CD4-positive, alpha-beta T cell treated with Interleukin-2 at 100 ng/mL for 4 hours (primary cell): ENCODE results near the gene PAPSS2.
"Not testable (repeated sequence)": the region's sequence is repeated elsewhere in the genome, so short reads cannot be mapped to it uniquely, and the experiment has no call there.

Source experiments
- DNase-seq: peaks from one replicate; pipeline ENCODE4 v3.0.0-alpha.2; 2020; ENCODE audit warnings: low spot score

PAPSS2 gene

DNA sequence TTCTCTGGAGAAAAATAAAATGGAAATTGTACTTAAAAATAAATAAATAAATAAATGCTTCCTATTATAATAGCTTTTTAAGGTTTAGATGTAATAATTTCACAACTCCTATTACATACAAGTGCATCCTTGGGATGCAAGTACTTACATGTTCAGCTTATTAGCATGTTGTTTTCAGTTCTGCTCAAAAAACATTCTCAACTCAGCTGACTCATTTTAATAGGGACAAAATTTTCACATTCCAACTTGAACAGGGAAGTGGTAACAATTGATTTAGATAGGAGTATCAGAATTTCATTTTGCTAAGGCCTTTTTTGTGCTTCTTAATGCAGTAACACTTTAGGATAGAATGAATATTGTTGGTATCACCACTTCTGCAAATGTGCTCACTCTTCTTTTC, 16.7 kb upstream of the PAPSS2 start:
- no peak for DNase-seq

DNA sequence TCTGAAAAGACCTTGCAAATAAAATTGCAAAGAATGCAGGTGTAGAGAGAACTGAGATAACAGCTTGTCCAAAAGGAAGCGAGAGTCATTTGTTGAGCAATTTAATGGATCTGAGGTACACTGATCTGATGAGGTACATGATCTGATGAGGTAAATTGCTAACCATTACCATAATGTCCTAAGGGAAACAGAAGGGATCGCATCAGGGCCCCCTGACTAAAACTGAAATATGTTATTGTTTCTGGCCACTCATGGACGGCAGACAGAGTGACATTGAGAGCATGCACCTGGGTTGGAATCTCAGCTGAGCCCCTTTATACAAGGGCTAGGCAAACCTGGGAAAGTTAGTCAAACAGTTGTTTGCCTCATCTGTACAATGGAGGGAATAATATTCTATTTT, 15.8 kb upstream of the PAPSS2 start:
- DNase-seq: no peak

DNA sequence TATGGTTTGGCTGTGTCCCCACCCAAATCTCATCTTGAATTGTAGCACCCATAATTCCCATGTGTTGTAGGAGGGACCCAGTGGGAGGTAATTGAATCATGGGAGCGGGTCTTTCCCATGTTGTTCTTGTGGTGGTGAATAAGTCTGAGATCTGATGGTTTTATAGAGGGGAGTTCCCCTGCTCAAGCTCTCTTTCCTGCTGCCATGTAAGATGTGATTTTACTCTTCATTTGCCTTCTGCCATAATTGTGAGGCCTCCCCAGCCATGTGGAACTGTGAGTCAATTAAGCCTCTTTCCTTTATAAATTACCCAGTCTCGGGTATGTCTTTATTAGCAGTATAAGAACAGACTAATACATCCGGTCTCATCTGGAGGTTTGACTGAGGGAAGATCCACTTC, 15.2 kb upstream of the PAPSS2 start:
- not testable (repeated sequence) for DNase-seq

DNA sequence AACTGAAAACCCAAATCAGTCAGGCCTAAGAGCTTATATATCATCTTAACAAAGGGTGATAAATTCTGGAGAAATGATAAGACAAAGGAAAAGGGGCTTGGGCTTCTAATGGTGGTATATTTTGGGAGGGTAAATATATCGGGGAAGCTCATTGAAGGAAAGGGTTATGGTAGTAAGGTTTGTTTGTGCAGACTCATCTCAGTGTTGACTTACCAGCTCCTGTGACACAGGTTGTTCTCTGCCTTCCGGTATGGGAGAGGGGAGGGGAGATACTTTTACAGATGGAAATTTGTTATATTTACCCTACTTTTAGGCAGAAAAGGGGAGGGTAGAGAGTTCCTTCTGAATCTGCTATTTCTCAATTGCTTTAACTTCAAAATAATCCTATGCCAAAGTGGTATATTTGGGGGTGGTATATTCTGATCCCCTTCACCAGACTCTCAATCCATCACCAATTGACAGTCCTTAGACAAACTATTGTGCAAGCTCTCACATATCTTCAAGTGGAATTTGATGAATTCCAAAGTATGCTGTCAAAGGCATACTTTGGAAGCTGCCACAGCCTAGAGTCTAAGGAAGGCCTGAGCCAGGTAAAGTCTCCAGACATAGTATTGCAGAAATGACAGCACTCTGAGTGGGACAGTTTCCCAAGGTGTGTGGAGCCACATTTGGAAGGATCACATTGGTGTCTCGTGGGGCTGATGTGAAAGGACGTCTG, 13.3 kb upstream of the PAPSS2 start:
- no peak for DNase-seq

DNA sequence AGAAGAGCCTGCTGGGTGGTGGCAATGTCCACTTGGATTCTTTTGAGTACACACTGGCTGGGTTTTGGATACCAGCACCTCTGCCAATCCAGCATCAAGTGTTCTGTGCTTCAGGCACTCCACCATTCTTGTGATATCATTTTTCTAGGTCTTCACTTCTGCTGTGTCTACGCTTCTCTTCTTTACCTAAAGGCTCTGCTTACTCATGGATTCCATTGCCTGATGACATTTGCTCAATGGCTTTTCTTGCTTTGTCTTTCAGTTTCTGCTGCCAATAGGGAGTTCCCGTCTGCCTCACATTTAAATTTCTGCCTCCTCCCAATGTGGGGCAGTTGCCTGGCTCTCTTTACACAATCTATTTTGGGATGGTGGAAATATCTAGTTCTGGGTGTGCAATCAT, 12.7 kb upstream of the PAPSS2 start:
- DNase-seq: no peak

DNA sequence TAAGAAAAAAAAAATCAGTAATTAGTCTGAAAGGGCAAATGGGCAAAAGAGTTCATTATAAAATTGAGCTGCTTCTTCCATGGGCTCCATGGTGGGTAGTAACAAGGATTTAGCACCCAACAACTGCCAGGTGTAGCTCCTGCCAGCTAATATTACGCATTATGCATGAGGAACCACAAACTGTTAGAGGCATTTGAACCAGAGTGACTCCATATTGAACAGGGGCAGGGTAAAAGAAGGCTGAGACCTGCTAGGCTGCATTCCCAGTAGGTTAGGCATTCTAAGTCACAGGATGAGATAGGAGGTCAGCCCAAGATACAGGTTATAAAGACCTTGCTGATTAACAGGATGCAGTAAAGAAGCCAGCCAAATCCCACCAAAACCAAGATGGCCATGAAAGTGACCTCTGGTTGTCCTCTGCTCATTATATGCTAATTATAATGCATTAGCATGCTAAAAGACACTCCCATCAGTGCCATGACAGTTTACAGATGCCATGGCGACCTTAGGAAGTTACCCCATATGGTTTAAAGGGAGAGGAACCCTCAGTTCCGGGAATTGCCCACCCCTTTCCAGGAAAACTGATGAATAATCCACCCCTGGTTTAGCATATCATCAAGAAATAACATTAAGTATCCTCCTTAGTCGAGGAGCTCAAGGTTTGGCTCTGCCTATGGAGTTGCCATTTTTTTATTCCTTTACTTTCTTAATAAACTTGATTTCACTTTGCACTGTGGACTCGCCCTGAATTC, 8.7 kb upstream of the PAPSS2 start:
- no peak for DNase-seq

DNA sequence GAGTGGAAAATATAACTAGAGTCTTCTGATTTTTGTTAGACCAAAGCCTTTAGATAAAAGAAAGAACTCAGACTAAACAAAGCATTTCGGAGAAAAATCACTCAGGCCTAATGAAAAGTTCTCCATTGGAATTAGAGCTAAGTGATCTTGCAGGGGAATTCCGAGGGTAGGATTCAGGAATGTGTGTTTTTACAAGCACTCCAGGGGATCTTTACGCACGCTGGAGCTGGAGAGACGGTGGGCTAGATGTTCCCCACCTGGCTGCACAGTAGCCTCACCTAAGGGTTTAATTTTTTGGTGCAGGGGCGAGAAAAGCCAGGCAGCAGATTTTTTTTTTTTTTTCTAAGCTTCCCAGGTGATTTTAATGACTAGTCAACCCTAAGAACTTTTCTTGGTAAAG, 7.9 kb upstream of the PAPSS2 start:
- no peak for DNase-seq

DNA sequence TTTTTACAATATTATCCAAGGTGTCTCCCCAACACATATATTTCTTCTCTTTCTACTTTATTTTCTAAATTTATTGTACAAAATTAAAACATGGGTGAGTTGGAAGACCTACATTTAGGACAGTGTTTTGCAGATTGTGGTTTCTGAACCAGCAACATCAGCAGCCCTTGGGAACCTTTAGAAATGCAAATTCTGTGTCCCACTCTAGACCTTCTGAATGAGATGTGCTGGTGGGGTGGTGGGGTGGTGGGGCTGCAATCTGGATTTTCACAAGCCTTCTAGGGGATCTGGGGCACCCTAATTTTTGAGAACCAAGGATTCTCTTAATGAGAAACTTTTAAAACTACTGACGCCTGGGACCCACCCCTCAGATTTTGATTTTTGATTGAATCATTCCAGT, 7.4 kb upstream of the PAPSS2 start:
- no peak for DNase-seq

DNA sequence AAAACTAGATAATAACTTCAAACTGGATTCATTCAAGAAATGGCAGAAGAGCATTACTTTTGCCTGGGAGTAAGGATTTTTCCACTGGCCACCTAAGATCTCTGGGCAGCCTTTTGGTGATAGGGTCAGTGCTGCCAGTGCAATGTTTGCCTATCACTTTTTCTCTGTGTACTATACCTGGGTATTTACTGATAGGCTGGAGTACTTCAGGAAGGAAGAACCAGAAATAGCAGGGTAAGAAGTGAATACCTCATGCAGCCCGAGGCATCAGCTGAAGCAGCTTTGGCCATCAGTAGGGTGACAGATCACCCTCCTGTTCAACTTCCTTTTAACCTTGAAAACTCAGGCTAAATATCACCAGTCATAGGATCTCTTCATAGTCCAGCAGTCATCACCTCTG, 5.5 kb upstream of the PAPSS2 start:
- DNase-seq: no peak

DNA sequence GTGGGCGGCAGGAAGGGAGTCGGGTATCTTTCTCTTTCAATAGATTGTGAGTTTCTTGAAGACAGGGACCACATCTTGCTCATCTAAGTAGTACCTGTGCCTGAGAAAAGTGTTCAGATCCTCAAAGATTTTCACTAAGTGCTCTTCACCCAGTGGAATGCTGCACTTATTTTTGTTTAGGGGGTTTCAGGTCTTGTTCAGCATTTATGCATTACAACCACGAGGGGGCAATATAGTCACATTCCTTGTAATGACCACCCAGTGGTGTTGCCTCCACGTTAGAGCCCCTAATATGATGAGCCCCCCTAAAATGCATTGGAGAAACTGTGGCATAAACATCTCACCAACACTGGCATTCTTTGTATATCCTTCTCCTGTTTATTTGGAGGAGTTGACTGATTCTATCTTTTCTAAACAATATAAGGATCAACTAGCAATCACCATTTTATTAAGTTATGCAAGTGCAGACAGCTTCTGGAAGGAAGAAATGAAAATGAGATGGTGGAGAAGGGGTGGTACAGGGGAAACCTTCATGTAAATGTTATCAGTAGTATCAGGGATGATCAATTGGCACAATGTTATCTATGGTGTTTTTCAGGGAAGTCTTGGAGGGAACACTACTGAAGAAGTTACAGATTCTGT, 3.1 kb upstream of the PAPSS2 start:
- DNase-seq: peak; percentile 51

DNA sequence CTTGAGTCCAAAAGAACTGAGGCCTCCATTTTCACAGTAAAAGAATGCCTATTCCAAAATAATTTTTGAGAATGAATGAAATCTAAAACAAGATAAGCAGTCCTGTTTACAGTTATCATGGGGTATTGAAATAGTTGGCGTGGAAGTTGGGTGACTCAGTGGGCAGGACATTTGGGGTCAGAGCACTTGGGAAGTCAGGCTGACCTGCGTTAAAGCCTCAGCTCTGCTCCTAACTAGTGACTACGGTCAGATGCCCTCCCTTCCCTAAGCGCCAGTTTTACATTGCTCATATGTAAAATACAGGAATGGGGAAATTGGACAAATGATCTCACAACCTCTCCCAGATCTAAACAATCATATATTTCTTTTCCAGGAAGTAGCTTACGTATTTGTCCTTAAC, 2.3 kb upstream of the PAPSS2 start:
- peak; percentile 1 for DNase-seq

DNA sequence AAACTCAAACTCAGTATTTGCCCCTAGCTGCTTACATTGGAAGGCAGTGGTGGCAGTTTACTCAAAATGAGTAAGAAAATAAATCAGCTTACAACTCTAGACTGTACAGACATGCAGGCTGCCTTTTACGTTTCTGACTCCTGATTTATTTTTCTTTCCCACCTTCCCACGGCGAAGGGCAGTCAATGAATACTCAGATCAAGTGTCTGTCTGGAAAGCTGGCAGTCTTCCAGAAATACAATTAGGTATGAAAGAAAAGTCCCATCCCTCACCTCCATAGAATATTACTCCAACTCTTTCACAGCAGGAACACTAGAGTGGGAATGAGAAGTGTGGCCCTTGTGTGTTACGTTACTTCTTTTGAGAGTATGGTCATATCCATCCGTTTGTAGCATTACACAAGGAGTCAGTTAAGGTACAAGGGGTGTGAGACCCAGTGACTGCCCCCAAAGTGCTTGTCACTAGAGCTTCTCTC, 1.3 kb upstream of the PAPSS2 start:
- DNase-seq: no peak

DNA sequence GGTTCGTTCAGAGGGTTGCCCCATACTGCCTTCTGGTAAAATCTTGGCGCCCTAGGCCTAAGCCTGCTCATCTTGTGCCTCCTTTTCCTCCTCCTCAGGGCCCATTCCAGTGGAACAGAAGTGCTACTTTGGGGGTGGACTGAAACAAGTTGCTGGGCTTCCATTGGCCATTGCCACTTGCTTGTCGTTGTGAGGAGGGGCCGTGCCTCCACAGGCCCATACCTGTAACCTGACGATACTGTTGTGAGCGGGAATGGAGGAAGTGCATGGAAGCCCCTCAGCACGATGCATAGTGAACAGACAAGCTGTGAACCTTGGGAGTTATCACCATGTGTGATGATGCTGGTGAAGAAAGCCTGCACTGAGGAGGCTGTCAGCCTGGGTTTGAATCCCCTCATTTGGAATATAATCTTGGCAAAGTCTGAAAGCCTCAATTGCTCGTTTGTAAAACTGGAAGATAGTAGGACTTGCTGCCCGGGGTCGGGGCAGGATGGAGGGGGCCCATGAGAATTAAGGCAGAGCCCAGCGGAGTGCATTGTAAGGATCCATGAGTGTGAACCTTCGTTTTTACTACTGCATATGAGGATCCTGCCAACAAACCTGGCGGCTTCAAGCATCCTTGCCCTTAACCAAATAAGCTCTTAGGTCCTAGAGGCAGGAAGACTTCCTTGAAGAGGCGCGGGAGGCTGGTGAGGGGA, 671 bp upstream of the PAPSS2 start:
- DNase-seq: no peak

DNA sequence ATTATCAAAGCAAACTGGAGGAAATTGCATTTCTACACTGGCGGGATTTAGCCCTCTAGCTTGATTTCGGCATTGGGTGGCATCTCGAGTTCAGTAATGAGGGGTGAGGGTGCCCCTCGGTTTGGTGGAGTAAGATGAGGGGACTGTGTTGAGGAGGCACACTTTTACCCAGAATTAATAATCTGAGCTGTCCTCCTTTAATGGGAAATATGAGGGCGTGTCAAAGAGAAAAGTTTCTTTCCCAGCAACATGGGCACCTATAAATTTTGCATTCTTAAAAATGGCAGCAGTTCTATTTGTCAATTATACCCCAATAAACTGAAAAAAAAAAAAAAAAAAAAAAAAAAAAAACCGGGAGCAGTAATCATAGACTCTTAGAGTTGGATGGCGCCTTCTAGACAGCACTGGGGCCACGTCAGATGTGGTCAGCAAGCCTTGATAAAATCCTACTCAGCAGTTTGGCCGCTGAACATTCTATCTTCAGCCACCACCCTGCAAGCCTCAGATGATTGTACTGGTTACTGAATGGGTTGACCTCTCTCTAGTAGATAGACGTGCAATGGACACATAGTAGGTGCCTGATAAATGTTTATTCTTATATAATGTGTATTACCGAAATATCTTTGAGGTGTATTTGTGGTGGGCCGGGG, 931 bp downstream of the PAPSS2 start:
- no peak for DNase-seq

DNA sequence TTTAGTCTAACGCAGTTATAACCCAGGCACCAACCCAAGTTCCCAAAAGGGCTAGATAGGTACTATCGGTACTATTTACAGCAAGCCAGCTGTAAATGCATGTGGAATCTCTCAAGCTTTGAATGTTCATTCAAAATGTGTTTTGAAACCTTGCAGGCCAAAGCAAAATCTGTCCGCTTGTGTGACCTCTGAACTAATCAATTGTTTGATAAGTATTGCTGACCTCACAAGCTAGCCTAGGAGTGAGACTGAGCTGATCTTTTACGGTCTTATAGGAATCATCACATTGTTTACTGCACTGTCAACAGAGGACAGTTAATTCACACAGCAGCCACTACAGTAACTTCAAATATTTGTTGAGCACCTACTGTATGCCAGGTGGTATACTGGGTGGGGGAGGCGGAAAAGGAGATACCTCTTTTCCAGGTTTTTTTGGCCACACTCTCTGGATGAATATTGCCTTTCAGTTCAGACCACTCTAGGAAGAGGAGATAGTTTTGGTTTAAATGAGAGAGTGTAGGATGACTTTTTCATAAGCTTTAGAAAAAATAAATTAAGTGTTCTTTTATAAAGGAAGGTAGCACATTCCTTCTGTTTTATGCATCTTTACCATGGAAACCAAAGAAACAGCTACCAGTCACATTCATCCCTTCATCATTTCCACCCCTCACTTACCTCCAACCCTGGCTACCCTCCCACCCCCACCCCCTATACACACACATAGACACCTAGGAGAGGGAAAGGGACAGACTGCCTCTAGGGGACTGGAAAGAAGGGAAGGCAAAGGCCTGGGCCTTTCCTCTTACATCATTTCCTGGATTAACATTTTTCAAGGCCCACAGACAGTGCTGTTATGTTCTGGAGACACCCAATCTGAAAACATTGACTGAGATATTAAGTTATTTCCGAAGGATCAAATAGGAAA, 2.4 kb downstream of the PAPSS2 start:
- no peak for DNase-seq

DNA sequence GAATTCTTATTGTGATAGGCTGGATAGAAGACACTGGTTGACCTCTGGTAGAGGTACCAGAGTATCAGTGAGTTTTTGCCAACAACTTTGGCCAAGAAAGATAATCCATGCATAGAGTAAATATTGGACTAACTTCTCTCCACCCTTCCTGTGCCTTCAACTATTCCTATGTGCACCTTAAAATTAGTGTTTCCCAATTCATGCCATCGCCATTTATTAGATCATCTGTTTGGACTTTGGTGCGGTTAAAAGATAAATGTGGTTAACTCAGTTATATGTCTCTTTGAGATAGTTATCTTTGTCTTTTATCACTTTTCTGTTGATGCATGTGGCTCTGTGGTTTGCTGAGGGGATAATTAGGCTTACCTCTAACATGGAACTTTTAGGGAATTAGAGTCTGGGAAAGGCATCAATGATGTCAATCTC, 4.6 kb downstream of the PAPSS2 start:
- no peak for DNase-seq

DNA sequence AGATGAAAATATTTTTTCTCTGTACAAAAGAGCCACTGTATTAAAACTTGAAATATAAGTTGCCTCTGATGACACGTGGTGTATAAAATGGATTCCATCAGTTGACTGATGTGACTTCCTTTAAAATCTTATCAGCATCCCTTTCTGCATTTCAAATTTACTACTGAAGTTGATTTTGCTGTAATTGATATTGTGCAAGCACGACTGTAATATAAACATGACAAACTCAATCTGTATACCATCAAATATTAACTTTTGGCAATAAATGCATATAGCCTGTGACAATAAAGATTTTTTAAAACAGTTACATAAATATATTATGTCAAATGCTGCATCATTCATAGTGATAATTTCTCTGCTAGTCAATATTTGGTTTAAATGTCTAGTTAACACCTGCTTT, 7.8 kb downstream of the PAPSS2 start:
- no peak for DNase-seq

DNA sequence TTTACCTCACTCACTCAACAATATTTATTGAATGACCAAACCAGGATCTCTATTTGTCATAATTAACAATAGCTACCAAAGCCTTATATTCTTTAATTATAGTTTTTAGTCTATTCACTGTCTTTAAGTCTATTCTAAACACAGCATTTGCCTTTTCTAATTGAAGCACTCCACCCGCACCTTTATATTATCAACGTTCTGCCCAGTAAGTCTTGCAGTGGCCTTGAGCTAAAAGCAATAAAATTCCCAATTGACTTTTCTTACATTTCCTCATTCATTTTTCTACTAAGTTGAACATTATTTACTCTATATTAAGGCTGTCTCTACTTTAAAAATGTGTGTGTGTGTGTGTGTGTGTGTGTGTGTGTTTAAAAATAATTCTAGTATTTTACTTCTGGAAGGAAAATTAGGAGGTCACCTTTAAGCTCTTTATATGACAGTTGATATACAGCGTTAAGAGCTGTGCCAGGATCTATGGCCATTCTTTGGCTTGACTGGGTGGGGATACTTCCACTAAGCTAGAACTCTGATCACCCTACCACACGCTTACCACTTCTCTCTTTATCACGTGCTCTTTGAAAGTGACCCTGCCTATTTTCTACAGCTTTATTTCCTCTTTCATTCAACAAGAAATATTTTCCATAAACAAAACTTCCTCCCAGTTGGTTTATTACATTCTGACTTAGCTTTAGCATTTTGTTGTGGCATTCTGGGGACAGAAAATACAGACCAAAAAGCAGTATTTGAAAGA, 8.8 kb downstream of the PAPSS2 start:
- no peak for DNase-seq

DNA sequence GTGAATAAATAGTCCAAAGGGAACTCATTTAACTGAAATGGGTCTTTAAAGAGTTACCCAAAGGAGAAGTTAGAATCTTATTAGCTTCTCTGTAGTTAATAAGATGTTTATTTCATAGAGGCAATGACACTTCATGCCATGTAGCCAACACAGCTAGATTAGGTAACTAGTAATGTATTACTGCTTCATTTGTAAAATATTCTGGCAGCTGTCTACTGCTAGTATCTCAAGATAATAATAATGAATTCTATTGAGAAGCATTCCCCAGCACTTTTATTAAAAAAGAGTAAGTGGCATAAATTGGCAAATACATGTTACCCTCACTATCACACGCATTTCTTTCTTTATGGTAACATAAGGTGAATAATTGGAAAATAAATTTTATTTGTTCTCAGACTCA, 10.1 kb downstream of the PAPSS2 start:
- no peak for DNase-seq

DNA sequence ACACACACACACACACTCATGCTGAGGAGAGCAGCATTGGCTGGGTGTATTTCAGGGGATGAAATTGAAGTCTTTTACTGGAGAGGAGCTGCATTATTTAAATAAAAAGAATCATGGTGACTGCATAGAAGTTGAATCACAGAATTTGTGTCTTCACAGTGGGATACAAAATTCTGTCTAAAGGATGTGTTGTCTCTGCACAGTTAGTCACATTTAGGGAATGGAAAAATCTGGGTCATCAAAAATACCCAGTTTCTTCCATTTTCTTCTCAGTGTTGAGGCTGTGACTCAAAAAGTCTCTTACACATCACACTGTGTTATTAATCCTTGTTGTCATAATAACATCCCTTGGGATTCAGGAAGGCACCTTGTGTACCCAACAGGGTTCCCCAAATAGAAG, 10.9 kb downstream of the PAPSS2 start:
- DNase-seq: no peak
